KMS-11 (cell line): ENCODE data around the gene TIMELESS.

ENCODE experiments used
- H2AFZ ChIP-seq: fragments of 200-600 bp; sonication (generic); 2 replicates; pipeline ENCODE4 v1.6.1; 2016; ENCODE audit warnings: antibody characterized with exemption, mixed run types, low read depth
- H3K27ac ChIP-seq: fragments of 200-600 bp; sonication (generic); 2 replicates; pipeline ENCODE4 v1.6.1; 2016; ENCODE audit warnings: mild to moderate bottlenecking, mixed run types
- H3K27me3 ChIP-seq: fragments of 200-600 bp; sonication (generic); 2 replicates; pipeline ENCODE4 v1.6.1; 2017; ENCODE audit warnings: mild to moderate bottlenecking, low read depth, mixed run types, moderate library complexity; ENCODE audit not compliant: insufficient read depth
- H3K36me3 ChIP-seq: fragments of 200-600 bp; sonication (generic); 2 replicates; pipeline ENCODE4 v1.6.1; 2017; ENCODE audit warnings: mild to moderate bottlenecking, mixed run types; ENCODE audit not compliant: insufficient read depth
- H3K4me1 ChIP-seq: fragments of 200-600 bp; sonication (generic); 2 replicates; pipeline ENCODE4 v1.6.1; 2016; ENCODE audit warnings: mild to moderate bottlenecking, low read depth, mixed run types; ENCODE audit not compliant: poor library complexity, severe bottlenecking
- H3K4me2 ChIP-seq: fragments of 200-600 bp; sonication (generic); 2 replicates; pipeline ENCODE4 v1.7.0; 2016; ENCODE audit warnings: mild to moderate bottlenecking, mixed run types
- H3K4me3 ChIP-seq: fragments of 200-600 bp; sonication (generic); IDR thresholded peaks from 2 replicates; pipeline ENCODE4 v1.6.1; 2017; ENCODE audit warnings: low read depth, low read length, mixed read lengths; ENCODE audit not compliant: insufficient read depth
- H3K79me2 ChIP-seq: fragments of 200-600 bp; sonication (generic); 2 replicates; pipeline ENCODE4 v1.6.1; 2016; ENCODE audit warnings: low read depth, mixed run types; ENCODE audit not compliant: insufficient read depth
- H3K9ac ChIP-seq: fragments of 200-600 bp; sonication (generic); 2 replicates; pipeline ENCODE4 v1.6.1; 2016; ENCODE audit warnings: mild to moderate bottlenecking, mixed run types
- H4K20me1 ChIP-seq: fragments of 200-600 bp; sonication (generic); 2 replicates; pipeline ENCODE4 v1.6.1; 2016; ENCODE audit warnings: mild to moderate bottlenecking, mixed run types; ENCODE audit not compliant: insufficient read depth
- CTCF ChIP-seq: fragments of 200-600 bp; sonication (generic); conservative IDR thresholded peaks from 2 replicates; pipeline ENCODE4 v1.6.1; 2017; ENCODE audit warnings: low read depth, mild to moderate bottlenecking, antibody characterized with exemption, low read length, moderate library complexity, mixed read lengths

The TIMELESS gene

GRCh38 chr12:56484566-56484965 lies 35.3 kb upstream of the TIMELESS start:
- H4K20me1 ChIP-seq = no peaks in the 10 kb centered on the region
- no peak overlapping the region for H3K4me3 ChIP-seq
- no peaks in the 10 kb centered on the region for H3K36me3 ChIP-seq
- no peaks in the 10 kb centered on the region for H3K4me1 ChIP-seq
- H3K79me2 ChIP-seq = no peaks in the 10 kb centered on the region
- H3K4me2 ChIP-seq = no peak overlapping the region
- no peak for TF ChIP-seq CTCF
- no peak overlapping the region for H3K27ac ChIP-seq
- no peak overlapping the region for H3K9ac ChIP-seq
- no peak overlapping the region for H2AFZ ChIP-seq
- H3K27me3 ChIP-seq = peaks cover 4% of the 10 kb centered on the region; the same call in 1 of the 2 replicates

DNA sequence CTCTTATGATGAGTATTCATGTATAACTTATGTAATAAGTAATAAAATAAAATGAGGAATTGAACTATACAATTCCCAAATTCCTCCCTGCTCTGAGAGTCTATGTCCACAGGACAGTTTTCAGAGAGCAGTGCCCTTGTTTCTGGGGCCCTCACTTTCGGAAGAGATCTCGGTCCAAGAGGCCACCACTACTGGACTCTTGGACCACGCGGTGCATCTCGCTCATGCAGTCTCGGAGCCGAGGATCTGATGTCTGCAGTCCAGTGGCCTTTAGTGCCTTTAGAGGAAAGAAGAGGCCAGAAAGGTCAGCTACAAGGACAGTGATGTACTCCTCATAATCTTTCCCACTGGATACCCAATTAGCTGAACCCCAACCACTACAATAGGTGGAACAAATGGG lies 30.4 kb upstream of the TIMELESS start:
- H3K27ac ChIP-seq = no peak overlapping the region
- H4K20me1 ChIP-seq = no peaks in the 10 kb centered on the region
- H3K27me3 ChIP-seq = no peaks in the 10 kb centered on the region
- H3K4me1 ChIP-seq = no peaks in the 10 kb centered on the region
- no peak overlapping the region for H2AFZ ChIP-seq
- no peak overlapping the region for H3K4me3 ChIP-seq
- no peaks in the 10 kb centered on the region for H3K36me3 ChIP-seq
- H3K4me2 ChIP-seq = no peak overlapping the region
- no peak for TF ChIP-seq CTCF
- H3K79me2 ChIP-seq = no peaks in the 10 kb centered on the region
- H3K9ac ChIP-seq = no peak overlapping the region

- Histone ChIP-seq H3K4me1 (no peaks in the 10 kb centered on the region), H3K36me3 (no peaks in the 10 kb centered on the region; the same call in 1 of the 2 replicates), H2AFZ (no peak overlapping the region), H3K79me2 (peaks cover 12% of the 10 kb centered on the region; the same call in 1 of the 2 replicates), H3K4me3 (no peak overlapping the region), H3K9ac (no peak overlapping the region), H4K20me1 (no peaks in the 10 kb centered on the region), H3K4me2 (no peak overlapping the region), H3K27ac (no peak overlapping the region), H3K27me3 (no peaks in the 10 kb centered on the region)
- TF ChIP-seq CTCF = no peak
These were observed 28.4 kb upstream of the TIMELESS start for GRCh38 chr12:56477521-56478225.

DNA sequence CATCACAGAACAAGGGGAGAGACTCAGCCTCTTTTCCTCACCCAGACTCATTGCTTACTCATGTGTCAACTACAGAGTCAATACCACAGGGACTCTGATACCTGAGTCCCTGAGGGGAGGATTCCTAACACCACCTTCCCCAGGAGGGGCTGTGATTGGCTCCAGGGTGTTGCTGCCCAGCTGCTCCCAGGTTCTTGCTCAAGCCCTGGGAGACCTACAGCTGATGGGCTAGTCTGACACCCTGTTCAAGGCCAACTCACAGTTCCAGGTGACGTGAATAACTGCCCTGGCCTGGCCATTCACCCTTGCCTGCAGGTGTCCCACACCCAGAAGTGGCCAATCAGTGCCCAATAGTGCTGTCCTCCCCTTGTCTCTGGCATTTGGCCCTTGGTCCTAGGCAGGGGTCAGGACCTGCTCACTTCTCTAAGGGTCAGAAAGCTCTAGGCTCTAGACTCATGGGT lies 27.8 kb upstream of the TIMELESS start:
- no peak for TF ChIP-seq CTCF
- H4K20me1 ChIP-seq = no peaks in the 10 kb centered on the region

More for the DNA sequence above, 27.8 kb upstream of the TIMELESS start:
- Histone ChIP-seq H2AFZ (no peak overlapping the region), H3K27me3 (no peaks in the 10 kb centered on the region), H3K27ac (no peak overlapping the region), H3K36me3 (no peaks in the 10 kb centered on the region; the same call in 1 of the 2 replicates), H3K79me2 (peaks cover 19% of the 10 kb centered on the region; the same call in 1 of the 2 replicates), H3K4me1 (peaks cover 5% of the 10 kb centered on the region), H3K9ac (no peak overlapping the region), H3K4me2 (no peak overlapping the region), H3K4me3 (no peak overlapping the region)
